GM12874 (cell line): Measurements from ENCODE around the gene FLNB.

Experiments
- TF ChIP-seq, protein P1 (sequence below): IDR thresholded peaks from 2 replicates; pipeline ENCODE4 v1.5.1; 2011; ENCODE audit warnings: low read depth, mild to moderate bottlenecking, control low read depth, low read length, moderate library complexity; ENCODE audit not compliant: insufficient read depth

Gene FLNB, protein sequence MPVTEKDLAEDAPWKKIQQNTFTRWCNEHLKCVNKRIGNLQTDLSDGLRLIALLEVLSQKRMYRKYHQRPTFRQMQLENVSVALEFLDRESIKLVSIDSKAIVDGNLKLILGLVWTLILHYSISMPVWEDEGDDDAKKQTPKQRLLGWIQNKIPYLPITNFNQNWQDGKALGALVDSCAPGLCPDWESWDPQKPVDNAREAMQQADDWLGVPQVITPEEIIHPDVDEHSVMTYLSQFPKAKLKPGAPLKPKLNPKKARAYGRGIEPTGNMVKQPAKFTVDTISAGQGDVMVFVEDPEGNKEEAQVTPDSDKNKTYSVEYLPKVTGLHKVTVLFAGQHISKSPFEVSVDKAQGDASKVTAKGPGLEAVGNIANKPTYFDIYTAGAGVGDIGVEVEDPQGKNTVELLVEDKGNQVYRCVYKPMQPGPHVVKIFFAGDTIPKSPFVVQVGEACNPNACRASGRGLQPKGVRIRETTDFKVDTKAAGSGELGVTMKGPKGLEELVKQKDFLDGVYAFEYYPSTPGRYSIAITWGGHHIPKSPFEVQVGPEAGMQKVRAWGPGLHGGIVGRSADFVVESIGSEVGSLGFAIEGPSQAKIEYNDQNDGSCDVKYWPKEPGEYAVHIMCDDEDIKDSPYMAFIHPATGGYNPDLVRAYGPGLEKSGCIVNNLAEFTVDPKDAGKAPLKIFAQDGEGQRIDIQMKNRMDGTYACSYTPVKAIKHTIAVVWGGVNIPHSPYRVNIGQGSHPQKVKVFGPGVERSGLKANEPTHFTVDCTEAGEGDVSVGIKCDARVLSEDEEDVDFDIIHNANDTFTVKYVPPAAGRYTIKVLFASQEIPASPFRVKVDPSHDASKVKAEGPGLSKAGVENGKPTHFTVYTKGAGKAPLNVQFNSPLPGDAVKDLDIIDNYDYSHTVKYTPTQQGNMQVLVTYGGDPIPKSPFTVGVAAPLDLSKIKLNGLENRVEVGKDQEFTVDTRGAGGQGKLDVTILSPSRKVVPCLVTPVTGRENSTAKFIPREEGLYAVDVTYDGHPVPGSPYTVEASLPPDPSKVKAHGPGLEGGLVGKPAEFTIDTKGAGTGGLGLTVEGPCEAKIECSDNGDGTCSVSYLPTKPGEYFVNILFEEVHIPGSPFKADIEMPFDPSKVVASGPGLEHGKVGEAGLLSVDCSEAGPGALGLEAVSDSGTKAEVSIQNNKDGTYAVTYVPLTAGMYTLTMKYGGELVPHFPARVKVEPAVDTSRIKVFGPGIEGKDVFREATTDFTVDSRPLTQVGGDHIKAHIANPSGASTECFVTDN (N-terminal part only)

GRCh38 chr3:58008141-58009025, at the start of gene FLNB:
TSS of gene FLNB (plus strand) at chr3:58008422. CDS start at chr3:58008565, 143 bp downstream.
- TF ChIP-seq, protein P1, sequence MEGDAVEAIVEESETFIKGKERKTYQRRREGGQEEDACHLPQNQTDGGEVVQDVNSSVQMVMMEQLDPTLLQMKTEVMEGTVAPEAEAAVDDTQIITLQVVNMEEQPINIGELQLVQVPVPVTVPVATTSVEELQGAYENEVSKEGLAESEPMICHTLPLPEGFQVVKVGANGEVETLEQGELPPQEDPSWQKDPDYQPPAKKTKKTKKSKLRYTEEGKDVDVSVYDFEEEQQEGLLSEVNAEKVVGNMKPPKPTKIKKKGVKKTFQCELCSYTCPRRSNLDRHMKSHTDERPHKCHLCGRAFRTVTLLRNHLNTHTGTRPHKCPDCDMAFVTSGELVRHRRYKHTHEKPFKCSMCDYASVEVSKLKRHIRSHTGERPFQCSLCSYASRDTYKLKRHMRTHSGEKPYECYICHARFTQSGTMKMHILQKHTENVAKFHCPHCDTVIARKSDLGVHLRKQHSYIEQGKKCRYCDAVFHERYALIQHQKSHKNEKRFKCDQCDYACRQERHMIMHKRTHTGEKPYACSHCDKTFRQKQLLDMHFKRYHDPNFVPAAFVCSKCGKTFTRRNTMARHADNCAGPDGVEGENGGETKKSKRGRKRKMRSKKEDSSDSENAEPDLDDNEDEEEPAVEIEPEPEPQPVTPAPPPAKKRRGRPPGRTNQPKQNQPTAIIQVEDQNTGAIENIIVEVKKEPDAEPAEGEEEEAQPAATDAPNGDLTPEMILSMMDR = peak; percentile 94

- TF ChIP-seq, protein P1 = no peak
Measured at GRCh38 chr3:57958642-57959422, 49.4 kb upstream of the FLNB start.

- TF ChIP-seq, protein P1 = no peak
Measured at GRCh38 chr3:57959423-57960173, 48.6 kb upstream of the FLNB start.

DNA sequence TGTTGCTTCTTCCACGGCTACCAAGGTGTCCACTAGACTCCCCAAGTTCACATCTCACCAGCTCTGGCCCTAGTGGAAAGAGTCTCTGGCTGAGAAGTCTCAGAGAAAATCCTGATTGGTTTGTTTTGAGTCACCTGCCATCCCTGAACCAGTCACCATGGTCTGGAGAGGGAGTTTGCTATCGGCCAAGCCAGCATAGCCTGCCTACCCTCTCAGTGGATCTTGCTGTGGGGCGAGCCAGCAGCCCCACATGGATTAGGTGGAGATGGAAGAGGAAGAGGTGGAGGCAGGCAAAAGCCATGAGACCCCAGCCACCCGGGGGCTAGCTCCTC, 48.1 kb upstream of the FLNB start:
- TF ChIP-seq, protein P1 = no peak

GRCh38 chr3:57961177-57961827, 46.9 kb upstream of the FLNB start:
- TF ChIP-seq, protein P1 = no peak
